ENCODE data around the gene EAPP. TPM values are rescaled to one million over a fixed set of nuclear protein-coding genes. Genes with fewer than 3 reads are reported as not detected.
"Not testable (repeated sequence)": the region's sequence is repeated elsewhere in the genome, so short reads cannot be mapped to it uniquely, and the experiment has no call there.

EAPP gene
- total and polyA plus RNA-seq, 4 donors, result 28.1 to 51.5 (median 34.7) TPM

DNA sequence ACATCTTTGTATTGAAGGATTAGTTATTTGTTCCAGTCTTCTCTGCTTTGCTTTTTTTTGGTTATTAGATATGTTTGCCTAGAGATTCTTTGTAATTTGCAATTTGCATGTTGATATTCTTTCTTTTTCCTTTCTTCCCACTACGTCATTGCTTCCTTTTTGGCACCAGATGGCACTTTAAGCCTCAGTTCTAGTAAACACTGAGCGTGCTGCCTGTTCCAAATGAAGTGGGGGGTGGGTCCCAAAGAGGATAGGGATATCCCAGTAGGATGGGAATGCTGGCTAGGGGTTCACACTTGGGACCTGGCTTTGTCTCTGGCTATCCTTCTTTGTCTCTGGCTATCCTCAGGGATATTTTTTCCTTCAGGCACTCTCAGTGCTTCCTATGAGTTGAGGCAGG, 17.0 kb downstream of the EAPP start:
- H3K27ac ChIP-seq (ENCODE audit: low read depth in 1 of 2, low read length in 2 of 2), result no peak overlapping the region
- no peaks in the 10 kb centered on the region for H3K4me1 ChIP-seq (ENCODE audit: control insufficient read depth in 1 of 2, insufficient read depth in 2 of 2, low read length in 2 of 2)
- H3K9me3 ChIP-seq (ENCODE audit: control insufficient read depth, low read length), result no peaks in the 10 kb centered on the region
- 86% methylated on average over 2 of the region's 2 CpGs for WGBS, 2 donors
- ATAC-seq (ENCODE audit: low FRiP score) (no peak), DNase-seq (no peak)
- no peaks in the 10 kb centered on the region for H3K27me3 ChIP-seq (ENCODE audit: control insufficient read depth in 1 of 2, insufficient read depth in 2 of 2, low read length in 1 of 2)
- intact Hi-C loops (cut with DNase I), result no loop called here
- H3K4me3 ChIP-seq (ENCODE audit: low read length in 2 of 2), result no peak overlapping the region
- peaks cover 12 to 17% of the 10 kb centered on the region in 2 donors for H3K36me3 ChIP-seq (ENCODE audit: control insufficient read depth in 1 of 2, insufficient read depth in 2 of 2, low read length in 1 of 2)

DNA sequence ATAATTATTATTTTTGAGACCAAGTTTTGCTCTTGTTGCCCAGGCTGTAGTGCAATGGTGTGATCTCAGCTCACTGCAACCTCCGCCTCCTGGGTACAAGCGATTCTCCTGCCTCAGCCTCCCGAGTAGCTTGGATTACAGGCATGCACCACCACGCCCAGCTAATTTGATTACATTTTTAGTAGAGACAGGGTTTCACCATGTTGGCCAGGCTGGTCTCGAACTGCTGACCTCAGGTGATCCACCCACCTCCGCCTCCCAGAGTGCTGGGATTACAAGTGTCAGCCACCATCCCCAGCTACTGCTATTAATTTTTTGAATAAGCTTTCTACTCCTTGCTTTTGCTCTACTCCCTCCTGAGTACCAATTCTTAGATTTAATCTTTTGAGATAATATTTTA, 18.4 kb downstream of the EAPP start:
- H3K4me3 ChIP-seq (ENCODE audit: low read length in 2 of 2); intact Hi-C loops (cut with DNase I); H3K27ac ChIP-seq (ENCODE audit: low read depth in 1 of 2, low read length in 2 of 2); H3K27me3 ChIP-seq (ENCODE audit: control insufficient read depth in 1 of 2, insufficient read depth in 2 of 2, low read length in 1 of 2); DNase-seq; H3K9me3 ChIP-seq (ENCODE audit: control insufficient read depth, low read length); ATAC-seq (ENCODE audit: low FRiP score); H3K4me1 ChIP-seq (ENCODE audit: control insufficient read depth in 1 of 2, insufficient read depth in 2 of 2, low read length in 2 of 2): not testable (repeated sequence)
- WGBS, 2 donors, result 94 to 99% methylated on average over 6 of the region's 6 CpGs
- peaks cover 9 to 17% of the 10 kb centered on the region in 2 donors for H3K36me3 ChIP-seq (ENCODE audit: control insufficient read depth in 1 of 2, insufficient read depth in 2 of 2, low read length in 1 of 2)

DNA sequence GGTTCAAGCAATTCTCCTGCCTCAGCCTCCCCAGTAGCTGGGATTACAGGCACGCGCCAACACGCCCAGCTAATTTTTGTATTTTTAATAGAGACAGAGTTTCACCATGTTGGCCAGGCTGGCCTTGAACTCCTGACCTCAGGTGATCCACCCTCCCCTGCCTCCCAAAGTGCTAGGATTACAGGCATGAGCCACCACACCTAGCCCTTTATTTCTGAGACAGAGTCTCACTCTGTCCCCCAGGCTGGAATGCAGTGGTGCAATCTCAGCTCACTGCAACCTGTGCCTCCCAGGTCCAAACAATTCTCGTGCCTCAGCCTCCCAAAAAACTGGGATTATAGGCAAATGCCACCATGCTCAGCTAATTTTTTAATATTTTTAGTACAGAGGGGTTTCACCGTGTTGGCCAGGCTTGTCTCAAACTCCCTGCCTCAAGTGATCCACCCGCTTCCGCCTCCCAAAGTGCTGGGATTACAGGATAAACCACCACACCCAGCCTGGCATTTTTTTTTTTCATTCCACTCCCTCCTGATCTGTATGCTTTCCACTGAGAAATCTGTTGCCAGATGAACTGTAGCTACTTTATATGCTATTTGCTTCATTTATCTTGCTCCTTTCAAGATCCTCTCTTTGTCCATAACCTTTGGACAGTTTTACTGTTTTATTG, 19.1 kb downstream of the EAPP start:
- H3K27me3 ChIP-seq (ENCODE audit: control insufficient read depth in 1 of 2, insufficient read depth in 2 of 2, low read length in 1 of 2); H3K4me1 ChIP-seq (ENCODE audit: control insufficient read depth in 1 of 2, insufficient read depth in 2 of 2, low read length in 2 of 2); DNase-seq; ATAC-seq (ENCODE audit: low FRiP score); intact Hi-C loops (cut with DNase I); H3K9me3 ChIP-seq (ENCODE audit: control insufficient read depth, low read length); H3K4me3 ChIP-seq (ENCODE audit: low read length in 2 of 2); H3K27ac ChIP-seq (ENCODE audit: low read depth in 1 of 2, low read length in 2 of 2): not testable (repeated sequence)
- WGBS, 2 donors, result 93 to 95% methylated on average over 7 of the region's 7 CpGs
- H3K36me3 ChIP-seq (ENCODE audit: control insufficient read depth in 1 of 2, insufficient read depth in 2 of 2, low read length in 1 of 2), result peaks cover 9 to 17% of the 10 kb centered on the region in 2 donors

DNA sequence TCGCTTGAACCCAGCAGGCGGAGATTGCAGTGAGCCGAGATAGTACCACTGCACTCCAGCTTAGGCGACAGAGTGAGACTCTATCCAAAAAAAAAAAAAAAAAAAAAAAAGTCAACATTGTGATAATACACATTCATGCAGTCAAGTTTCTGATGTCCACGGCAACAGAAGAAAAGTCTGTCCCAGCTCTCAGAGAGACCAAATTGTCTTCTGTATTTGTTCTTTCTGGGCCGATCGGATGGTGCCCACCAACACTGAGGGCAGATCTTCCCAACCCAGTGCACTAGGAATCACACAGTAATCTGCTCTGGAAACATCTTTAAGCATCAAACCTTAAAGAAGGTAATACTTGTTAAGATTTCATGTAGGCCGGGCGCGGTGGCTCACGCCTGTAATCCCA, 31.6 kb downstream of the EAPP start:
- Histone ChIP-seq H3K4me3 (ENCODE audit: low read length in 2 of 2) (no peak overlapping the region), H3K27me3 (ENCODE audit: control insufficient read depth in 1 of 2, insufficient read depth in 2 of 2, low read length in 1 of 2) (no peaks in the 10 kb centered on the region), H3K4me1 (ENCODE audit: control insufficient read depth in 1 of 2, insufficient read depth in 2 of 2, low read length in 2 of 2) (no peaks in the 10 kb centered on the region), H3K27ac (ENCODE audit: low read depth in 1 of 2, low read length in 2 of 2) (no peak overlapping the region), H3K36me3 (ENCODE audit: control insufficient read depth in 1 of 2, insufficient read depth in 2 of 2, low read length in 1 of 2) (no peaks in the 10 kb centered on the region), H3K9me3 (ENCODE audit: control insufficient read depth, low read length) (no peaks in the 10 kb centered on the region)
- WGBS, 2 donors, result 95 to 96% methylated on average over 10 to 11 of the region's 11 CpGs
- ATAC-seq (ENCODE audit: low FRiP score) (no peak), DNase-seq (no peak)
- intact Hi-C loops (cut with DNase I), result no loop called here

DNA sequence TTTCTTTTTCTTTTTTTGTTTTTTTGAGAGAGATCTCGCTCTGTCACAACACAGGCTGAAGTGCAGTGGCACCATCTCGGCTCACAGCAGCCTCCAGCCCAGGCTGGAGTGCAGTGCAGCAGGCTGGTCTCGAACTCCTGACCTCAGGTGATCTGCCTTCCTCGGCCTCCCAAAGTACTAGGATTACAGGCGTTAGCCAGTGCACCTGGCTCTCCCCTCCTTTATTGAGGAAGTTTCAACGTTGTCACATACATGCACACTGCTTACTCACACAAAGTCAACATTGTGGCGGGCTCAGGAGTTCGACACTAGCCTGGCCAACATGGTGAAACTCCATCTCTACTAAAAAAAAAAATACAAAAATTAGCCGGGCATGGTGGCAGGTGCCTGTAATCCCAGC, 32.0 kb downstream of the EAPP start:
- ATAC-seq (ENCODE audit: low FRiP score), result no peak
- Histone ChIP-seq H3K4me3 (ENCODE audit: low read length in 2 of 2) (no peak overlapping the region), H3K36me3 (ENCODE audit: control insufficient read depth in 1 of 2, insufficient read depth in 2 of 2, low read length in 1 of 2) (no peaks in the 10 kb centered on the region), H3K4me1 (ENCODE audit: control insufficient read depth in 1 of 2, insufficient read depth in 2 of 2, low read length in 2 of 2) (no peaks in the 10 kb centered on the region), H3K27me3 (ENCODE audit: control insufficient read depth in 1 of 2, insufficient read depth in 2 of 2, low read length in 1 of 2) (no peaks in the 10 kb centered on the region), H3K27ac (ENCODE audit: low read depth in 1 of 2, low read length in 2 of 2) (no peak overlapping the region), H3K9me3 (ENCODE audit: control insufficient read depth, low read length) (no peaks in the 10 kb centered on the region)
- no peak for DNase-seq
- intact Hi-C loops (cut with DNase I), result no loop called here
- 90 to 93% methylated on average over 9 of the region's 9 CpGs for WGBS, 2 donors

DNA sequence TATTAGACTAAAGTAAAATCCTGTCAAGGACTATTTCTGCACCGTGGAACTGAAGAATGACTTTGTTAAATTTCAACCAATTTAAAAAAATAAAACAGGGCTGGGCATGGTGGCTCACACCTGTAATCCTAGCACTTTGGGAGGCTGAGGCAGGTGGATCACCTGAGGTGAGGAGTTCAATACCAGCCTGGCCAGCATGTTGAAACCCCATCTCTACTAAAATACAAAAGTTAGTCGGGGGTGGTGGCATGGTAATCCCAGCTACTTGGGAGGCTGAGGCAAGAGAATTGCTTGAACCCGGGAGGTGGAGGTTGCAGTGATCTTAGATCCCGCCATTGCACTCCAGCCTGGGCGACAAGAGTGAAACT, 34.4 kb downstream of the EAPP start:
- ATAC-seq (ENCODE audit: low FRiP score); H3K9me3 ChIP-seq (ENCODE audit: control insufficient read depth, low read length); H3K4me3 ChIP-seq (ENCODE audit: low read length in 2 of 2); H3K4me1 ChIP-seq (ENCODE audit: control insufficient read depth in 1 of 2, insufficient read depth in 2 of 2, low read length in 2 of 2); DNase-seq; intact Hi-C loops (cut with DNase I); H3K27ac ChIP-seq (ENCODE audit: low read depth in 1 of 2, low read length in 2 of 2); H3K36me3 ChIP-seq (ENCODE audit: control insufficient read depth in 1 of 2, insufficient read depth in 2 of 2, low read length in 1 of 2); H3K27me3 ChIP-seq (ENCODE audit: control insufficient read depth in 1 of 2, insufficient read depth in 2 of 2, low read length in 1 of 2): not testable (repeated sequence)
- 87 to 92% methylated on average over 5 of the region's 5 CpGs for WGBS, 2 donors

DNA sequence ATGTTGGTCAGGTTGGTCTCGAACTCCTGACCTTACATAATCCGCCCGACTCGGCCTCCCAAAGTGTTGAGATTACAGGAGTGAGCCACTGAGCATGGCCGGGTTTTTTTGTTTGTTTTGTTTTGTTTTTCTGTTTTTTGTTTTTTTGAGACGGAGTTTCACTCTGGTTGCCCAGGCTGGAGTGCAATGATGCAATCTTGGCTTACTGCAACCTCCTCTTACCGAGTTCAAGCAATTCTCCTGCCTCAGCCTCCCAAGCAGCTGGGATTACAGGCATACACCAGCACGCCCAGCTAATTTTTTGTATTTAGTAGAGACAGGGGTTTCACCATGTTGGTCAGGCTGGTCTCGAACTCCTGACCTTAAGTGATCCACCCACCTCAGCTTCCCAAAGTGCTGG, 35.5 kb downstream of the EAPP start:
- H3K9me3 ChIP-seq (ENCODE audit: control insufficient read depth, low read length); DNase-seq; H3K4me3 ChIP-seq (ENCODE audit: low read length in 2 of 2); H3K4me1 ChIP-seq (ENCODE audit: control insufficient read depth in 1 of 2, insufficient read depth in 2 of 2, low read length in 2 of 2); H3K36me3 ChIP-seq (ENCODE audit: control insufficient read depth in 1 of 2, insufficient read depth in 2 of 2, low read length in 1 of 2); H3K27me3 ChIP-seq (ENCODE audit: control insufficient read depth in 1 of 2, insufficient read depth in 2 of 2, low read length in 1 of 2); H3K27ac ChIP-seq (ENCODE audit: low read depth in 1 of 2, low read length in 2 of 2); intact Hi-C loops (cut with DNase I); ATAC-seq (ENCODE audit: low FRiP score): not testable (repeated sequence)
- 73 to 88% methylated on average over 9 of the region's 9 CpGs for WGBS, 2 donors

DNA sequence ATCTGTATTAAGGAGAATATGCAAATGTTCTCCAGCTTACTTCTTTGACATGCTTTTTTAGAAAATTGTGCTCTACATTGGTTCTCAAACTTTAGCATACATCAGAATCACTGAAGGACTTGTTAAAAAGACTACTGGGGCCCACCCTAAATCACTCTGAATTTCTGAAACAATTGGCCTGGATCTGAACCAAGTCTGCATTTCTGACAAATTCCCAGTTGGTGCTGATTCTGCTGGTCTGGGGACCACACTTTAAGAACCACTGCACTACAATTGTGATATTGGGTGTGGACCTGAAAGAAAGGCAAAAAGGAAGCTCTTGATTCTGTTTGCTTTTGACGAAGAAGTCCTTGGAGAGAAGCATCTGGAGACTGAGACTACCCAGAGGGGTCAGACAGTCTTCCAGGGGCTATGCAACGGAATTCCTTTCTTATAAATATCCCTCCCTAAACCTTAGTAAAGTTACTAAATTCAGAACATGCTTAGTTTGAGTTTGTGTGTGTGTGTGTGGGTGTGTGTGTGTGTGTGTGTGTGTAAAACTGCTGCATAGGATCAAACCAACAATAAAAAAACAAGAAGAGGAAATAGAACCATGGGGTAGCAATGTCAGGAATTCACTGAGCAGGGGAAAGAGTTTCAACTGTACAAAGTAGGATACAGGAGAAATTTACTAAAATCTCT, 36.8 kb downstream of the EAPP start:
- no peak overlapping the region for H3K4me3 ChIP-seq (ENCODE audit: low read length in 2 of 2)
- DNase-seq (no peak), ATAC-seq (ENCODE audit: low FRiP score) (no peak)
- 31 to 39% methylated on average over 2 of the region's 2 CpGs for WGBS, 2 donors
- intact Hi-C loops (cut with DNase I), result no loop called here
- no peaks in the 10 kb centered on the region for H3K4me1 ChIP-seq (ENCODE audit: control insufficient read depth in 1 of 2, insufficient read depth in 2 of 2, low read length in 2 of 2)
- no peak overlapping the region for H3K27ac ChIP-seq (ENCODE audit: low read depth in 1 of 2, low read length in 2 of 2)
- H3K9me3 ChIP-seq (ENCODE audit: control insufficient read depth, low read length), result no peaks in the 10 kb centered on the region
- H3K36me3 ChIP-seq (ENCODE audit: control insufficient read depth in 1 of 2, insufficient read depth in 2 of 2, low read length in 1 of 2), result no peaks in the 10 kb centered on the region
- no peaks in the 10 kb centered on the region for H3K27me3 ChIP-seq (ENCODE audit: control insufficient read depth in 1 of 2, insufficient read depth in 2 of 2, low read length in 1 of 2)

DNA sequence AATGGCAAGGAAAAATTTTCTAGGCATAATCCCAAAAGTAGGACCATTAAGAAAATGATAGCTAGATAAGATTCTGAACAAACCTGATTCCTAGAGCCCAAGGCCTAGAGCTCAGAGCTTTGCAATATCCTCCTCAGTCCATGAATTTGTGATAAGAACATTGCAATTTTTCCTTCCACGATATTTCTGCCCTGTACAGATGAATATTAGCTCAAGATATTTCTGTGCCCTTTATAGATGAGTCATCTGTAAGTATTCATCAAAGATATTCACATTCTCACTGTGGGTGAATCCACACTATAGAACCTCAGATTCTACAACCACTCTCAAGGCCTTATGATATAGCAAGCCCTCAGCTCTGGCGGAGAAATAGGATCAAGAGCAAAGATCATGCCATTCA, 37.5 kb downstream of the EAPP start:
- ATAC-seq (ENCODE audit: low FRiP score) (no peak), DNase-seq (no peak)
- Histone ChIP-seq H3K4me1 (ENCODE audit: control insufficient read depth in 1 of 2, insufficient read depth in 2 of 2, low read length in 2 of 2) (no peaks in the 10 kb centered on the region), H3K27me3 (ENCODE audit: control insufficient read depth in 1 of 2, insufficient read depth in 2 of 2, low read length in 1 of 2) (no peaks in the 10 kb centered on the region), H3K9me3 (ENCODE audit: control insufficient read depth, low read length) (no peaks in the 10 kb centered on the region), H3K4me3 (ENCODE audit: low read length in 2 of 2) (no peak overlapping the region), H3K27ac (ENCODE audit: low read depth in 1 of 2, low read length in 2 of 2) (no peak overlapping the region), H3K36me3 (ENCODE audit: control insufficient read depth in 1 of 2, insufficient read depth in 2 of 2, low read length in 1 of 2) (no peaks in the 10 kb centered on the region)
- WGBS, 2 donors, result 66 to 72% methylated on average over 2 of the region's 2 CpGs
- intact Hi-C loops (cut with DNase I), result no loop called here
